H1 (cell line): ENCODE data around the gene EEPD1. TPM values are rescaled to one million over a fixed set of nuclear protein-coding genes. Genes with fewer than 3 reads are reported as not detected.

Experiments
- FOSL1 ChIP-seq: IDR thresholded peaks from 2 replicates; pipeline ENCODE4 v1.6.1; 2011; ENCODE audit warnings: mild to moderate bottlenecking, low read depth, low read length, moderate library complexity; ENCODE audit not compliant: insufficient read depth
- ZNF274 ChIP-seq: IDR thresholded peaks from 2 replicates; pipeline ENCODE4 v1.7.0; 2012; ENCODE audit warnings: low read length, borderline replicate concordance; ENCODE audit errors: extremely low read depth
- polyA plus RNA-seq, 7 experiments: library from polyadenylated mRNA; depleted of rRNA in 3 of 7; stranded (reverse) in 5 of 7; unstranded in 2 of 7; fragments of >200 nt in 5 of 7; fragments of 200-250 nt in 2 of 7; gene quantifications; 1 replicate in 5 of 7; 2 replicates in 1 of 7; 4 replicates in 1 of 7; pipeline versions ENCODE4 v1.2.1 to v1.2.3, GENCODE V29; 2011 to 2013; ENCODE audit warnings: missing spikeins in 2 of 7, mixed read lengths in 2 of 7
- total RNA-seq: library from RNA; stranded (reverse); fragmentation: NEBNext Ultra II Directional; extraction: Animal tissue kit (Norgen Biotek cat#: 25700); gene quantifications from 2 replicates; pipeline ENCODE4 v1.2.1, GENCODE V29; 2021

EEPD1 gene
- total and polyA plus RNA-seq, 2 of the 8 experiments (the other 6 are each of a cell fraction or from before 2014, with no cell fraction given) = 3.1 to 7.8 TPM

DNA sequence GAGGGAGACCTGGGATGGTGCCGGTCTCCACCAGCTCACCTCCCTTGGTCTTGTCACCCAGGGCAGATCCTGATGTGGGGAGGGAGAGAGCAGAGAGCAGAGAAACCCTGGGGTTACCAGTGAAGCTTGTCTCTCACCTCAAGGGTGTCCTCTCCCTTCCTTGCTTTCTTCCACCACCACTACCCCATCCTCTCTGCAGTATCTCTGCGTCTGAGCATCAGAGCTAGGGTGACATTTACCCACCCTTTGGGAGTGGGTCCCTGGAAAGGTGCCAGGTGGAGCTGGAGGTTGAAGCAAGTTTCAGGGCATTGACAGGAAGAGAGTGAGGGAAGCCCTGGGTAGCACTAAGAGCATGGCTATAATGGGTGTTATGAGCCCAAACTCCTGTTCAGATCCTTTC is 161.4 kb downstream of the EEPD1 start (continued):
- TF ChIP-seq FOSL1 = no peak
- no peak for TF ChIP-seq ZNF274
- TF ChIP-seq, all 59 proteins: peak for 0
